K562 (cell line): ENCODE data around the gene LUZP1. TPM values are rescaled to one million over a fixed set of nuclear protein-coding genes. Genes with fewer than 3 reads are reported as not detected.
A peak's percentile ranks its signal among the peaks of the same experiment; 100 is the strongest.

ENCODE experiments used
- ATF7 ChIP-seq: fragments of 450-650 bp; IDR thresholded peaks from 2 replicates; pipeline ENCODE4 v1.7.1; 2014; ENCODE audit warnings: mild to moderate bottlenecking, moderate library complexity
- DMBX1 ChIP-seq: fragments of 250-450 bp; sonication (Bioruptor Pico); IDR thresholded peaks from 2 replicates; pipeline ENCODE4 v1.8.0; 2022; ENCODE audit warnings: inconsistent platforms, mild to moderate bottlenecking, moderate library complexity, borderline replicate concordance
- ETS2 ChIP-seq: IDR thresholded peaks from 2 replicates; pipeline ENCODE4 v1.6.1; 2016; ENCODE audit warnings: borderline replicate concordance, missing genetic modification characterization, mild to moderate bottlenecking, moderate library complexity, missing compliant biosample characterization; ENCODE audit not compliant: poor library complexity, severe bottlenecking
- EZH2 ChIP-seq: IDR thresholded peaks from 2 replicates; pipeline ENCODE4 v1.6.1; 2012; ENCODE audit warnings: low read depth, mild to moderate bottlenecking, inconsistent platforms, low read length, borderline replicate concordance
- FOS ChIP-seq: IDR thresholded peaks from 3 replicates; pipeline ENCODE4 v1.6.1; 2011; ENCODE audit not compliant: insufficient read length; ENCODE audit errors: extremely low read depth
- GABPB1 ChIP-seq: sonication (generic); formaldehyde crosslinking; IDR thresholded peaks from 2 replicates; pipeline ENCODE4 v1.8.0; 2022; ENCODE audit warnings: mild to moderate bottlenecking, missing genetic modification reagents
- MEIS2 ChIP-seq: fragments of 450-650 bp; IDR thresholded peaks from 2 replicates; pipeline ENCODE4 v1.6.1; 2014; ENCODE audit warnings: mild to moderate bottlenecking; ENCODE audit not compliant: partially characterized antibody
- MYC ChIP-seq, 2 experiments: fragments of 250-450 bp in 1 of 2; sonication (Bioruptor Pico) in 1 of 2; IDR thresholded peaks; 2 replicates each; pipeline versions ENCODE4 v1.5.1 to v1.6.1; 2012 to 2021; ENCODE audit warnings: low read depth in 2 of 2, borderline replicate concordance in 1 of 2, improper control_type of control experiment in 1 of 2, low read length in 1 of 2, mild to moderate bottlenecking in 1 of 2, moderate library complexity in 1 of 2
- SMARCA5 ChIP-seq: fragments of 450-650 bp; IDR thresholded peaks from 2 replicates; pipeline ENCODE4 v1.6.1; 2016
- SP1 ChIP-seq: sonication (generic); formaldehyde crosslinking; IDR thresholded peaks from 2 replicates; pipeline ENCODE4 v1.8.1; 2022; ENCODE audit warnings: mild to moderate bottlenecking, missing genetic modification reagents
- ZBTB7A ChIP-seq: IDR thresholded peaks from 2 replicates; pipeline ENCODE4 v1.6.1; 2011; ENCODE audit warnings: low read depth, mild to moderate bottlenecking, low read length, moderate library complexity, borderline replicate concordance; ENCODE audit not compliant: control insufficient read depth
- ZNF121 ChIP-seq: sonication (generic); formaldehyde crosslinking; conservative IDR thresholded peaks from 2 replicates; pipeline ENCODE4 v1.8.0; 2022; ENCODE audit warnings: missing genetic modification reagents
- polyA plus RNA-seq, 8 experiments: library from polyadenylated mRNA; depleted of rRNA in 4 of 8; stranded (reverse) in 5 of 8; unstranded in 3 of 8; fragments of >200 nt; fragmentation: Nextera tagmentation in 2 of 8; fragmentation: Illumina TruSeq in 1 of 8; extraction: Ambion mirVana in 2 of 8; extraction: Trizol in 1 of 8; gene quantifications; 2 replicates each; pipeline versions ENCODE4 v1.2.1 to v1.2.3, GENCODE V29; 2011 to 2014; ENCODE audit warnings: inconsistent platforms in 1 of 8, missing spikeins in 1 of 8
- total RNA-seq, 7 experiments: library from RNA; depleted of rRNA in 6 of 7; stranded (reverse); fragments of >200 nt in 6 of 7; fragmentation: Illumina TruSeq in 2 of 7; extraction: Trizol in 2 of 7; gene quantifications; 2 replicates each; pipeline versions ENCODE4 v1.2.1 to v1.2.3, GENCODE V29; 2011 to 2021; ENCODE audit warnings: low replicate concordance in 1 of 7
- TF ChIP-seq, protein P1 (sequence below): fragments of 250-450 bp; sonication (Bioruptor Pico); IDR thresholded peaks from 2 replicates; pipeline ENCODE4 v1.4.0; 2020; ENCODE audit warnings: mild to moderate bottlenecking, moderate library complexity
- TF ChIP-seq, protein P2 (sequence below): fragments of 450-650 bp; IDR thresholded peaks from 2 replicates; pipeline ENCODE4 v1.6.1; 2017; ENCODE audit warnings: antibody characterized with exemption
- TF ChIP-seq, protein P3 (sequence below): sonication (generic); formaldehyde crosslinking; IDR thresholded peaks from 2 replicates; pipeline ENCODE4 v1.8.0; 2023; ENCODE audit warnings: mild to moderate bottlenecking, missing genetic modification reagents
- TF ChIP-seq, protein P4 (sequence below), 3 experiments: IDR thresholded peaks in 2 of 3; conservative IDR thresholded peaks in 1 of 3; 2 replicates each; pipeline ENCODE4 v1.5.1; 2011 to 2012; ENCODE audit warnings: low read length in 3 of 3, mild to moderate bottlenecking in 3 of 3, control low read depth in 2 of 3, improper control_type of control experiment in 1 of 3, inconsistent platforms in 1 of 3, low read depth in 1 of 3, mixed read lengths in 1 of 3, moderate library complexity in 1 of 3; ENCODE audit not compliant: insufficient read depth in 2 of 3
- TF ChIP-seq, protein P5 (sequence below): fragments of 250-450 bp; sonication (Bioruptor Pico); IDR thresholded peaks from 2 replicates; pipeline ENCODE4 v1.8.0; 2022; ENCODE audit warnings: inconsistent platforms, mild to moderate bottlenecking, moderate library complexity, borderline replicate concordance

LUZP1 gene
- total and polyA plus RNA-seq, 9 of the 15 experiments (the other 6 are each of a cell fraction or from before 2014, with no cell fraction given) = 6.5 to 19.1 (median 12.4) TPM

DNA sequence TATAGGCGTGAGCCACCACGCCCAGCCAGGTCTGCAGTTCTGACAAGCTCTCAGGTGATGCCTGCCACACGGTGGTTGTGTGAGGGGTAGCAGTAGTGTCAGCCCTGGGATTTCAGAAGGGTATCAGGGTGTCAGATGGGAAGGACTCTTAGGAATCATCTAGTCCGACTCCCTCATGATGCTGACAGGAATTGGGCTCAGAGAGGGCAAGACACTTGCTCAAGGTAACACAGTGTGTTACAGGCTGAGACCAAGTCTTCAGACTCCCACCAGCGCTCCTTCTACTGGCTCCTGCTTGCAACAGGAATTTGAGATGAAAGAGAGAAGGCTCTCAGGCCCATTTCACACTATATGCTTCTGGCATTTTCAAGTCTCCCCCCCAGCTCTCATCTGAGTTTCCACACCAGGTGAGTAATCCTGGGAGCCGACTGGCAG, 41.7 kb upstream of the LUZP1 start (continued):
- TF ChIP-seq ZBTB7A = no peak
- TF ChIP-seq, protein P1, sequence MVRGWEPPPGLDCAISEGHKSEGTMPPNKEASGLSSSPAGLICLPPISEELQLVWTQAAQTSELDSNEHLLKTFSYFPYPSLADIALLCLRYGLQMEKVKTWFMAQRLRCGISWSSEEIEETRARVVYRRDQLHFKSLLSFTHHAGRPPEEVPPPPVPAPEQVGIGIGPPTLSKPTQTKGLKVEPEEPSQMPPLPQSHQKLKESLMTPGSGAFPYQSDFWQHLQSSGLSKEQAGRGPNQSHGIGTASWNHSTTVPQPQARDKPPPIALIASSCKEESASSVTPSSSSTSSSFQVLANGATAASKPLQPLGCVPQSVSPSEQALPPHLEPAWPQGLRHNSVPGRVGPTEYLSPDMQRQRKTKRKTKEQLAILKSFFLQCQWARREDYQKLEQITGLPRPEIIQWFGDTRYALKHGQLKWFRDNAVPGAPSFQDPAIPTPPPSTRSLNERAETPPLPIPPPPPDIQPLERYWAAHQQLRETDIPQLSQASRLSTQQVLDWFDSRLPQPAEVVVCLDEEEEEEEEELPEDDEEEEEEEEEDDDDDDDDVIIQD = no peak
- TF ChIP-seq MYC (IDR thresholded peaks at IDR 0.05; ENCODE audit: low read depth, low read length) = no peak
- no peak for TF ChIP-seq MYC (CRISPR knock-in tag; IDR thresholded peaks at IDR 0.05; ENCODE audit: borderline replicate concordance, low read depth)
- TF ChIP-seq FOS = no peak
- TF ChIP-seq, protein P2, sequence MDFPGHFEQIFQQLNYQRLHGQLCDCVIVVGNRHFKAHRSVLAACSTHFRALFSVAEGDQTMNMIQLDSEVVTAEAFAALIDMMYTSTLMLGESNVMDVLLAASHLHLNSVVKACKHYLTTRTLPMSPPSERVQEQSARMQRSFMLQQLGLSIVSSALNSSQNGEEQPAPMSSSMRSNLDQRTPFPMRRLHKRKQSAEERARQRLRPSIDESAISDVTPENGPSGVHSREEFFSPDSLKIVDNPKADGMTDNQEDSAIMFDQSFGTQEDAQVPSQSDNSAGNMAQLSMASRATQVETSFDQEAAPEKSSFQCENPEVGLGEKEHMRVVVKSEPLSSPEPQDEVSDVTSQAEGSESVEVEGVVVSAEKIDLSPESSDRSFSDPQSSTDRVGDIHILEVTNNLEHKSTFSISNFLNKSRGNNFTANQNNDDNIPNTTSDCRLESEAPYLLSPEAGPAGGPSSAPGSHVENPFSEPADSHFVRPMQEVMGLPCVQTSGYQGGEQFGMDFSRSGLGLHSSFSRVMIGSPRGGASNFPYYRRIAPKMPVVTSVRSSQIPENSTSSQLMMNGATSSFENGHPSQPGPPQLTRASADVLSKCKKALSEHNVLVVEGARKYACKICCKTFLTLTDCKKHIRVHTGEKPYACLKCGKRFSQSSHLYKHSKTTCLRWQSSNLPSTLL = no peak
- no peak for TF ChIP-seq ETS2 (tag)
- no peak for TF ChIP-seq SP1 (CRISPR knock-in tag)
- TF ChIP-seq GABPB1 (CRISPR knock-in tag) = no peak
- no peak for TF ChIP-seq ATF7
- TF ChIP-seq, protein P3, sequence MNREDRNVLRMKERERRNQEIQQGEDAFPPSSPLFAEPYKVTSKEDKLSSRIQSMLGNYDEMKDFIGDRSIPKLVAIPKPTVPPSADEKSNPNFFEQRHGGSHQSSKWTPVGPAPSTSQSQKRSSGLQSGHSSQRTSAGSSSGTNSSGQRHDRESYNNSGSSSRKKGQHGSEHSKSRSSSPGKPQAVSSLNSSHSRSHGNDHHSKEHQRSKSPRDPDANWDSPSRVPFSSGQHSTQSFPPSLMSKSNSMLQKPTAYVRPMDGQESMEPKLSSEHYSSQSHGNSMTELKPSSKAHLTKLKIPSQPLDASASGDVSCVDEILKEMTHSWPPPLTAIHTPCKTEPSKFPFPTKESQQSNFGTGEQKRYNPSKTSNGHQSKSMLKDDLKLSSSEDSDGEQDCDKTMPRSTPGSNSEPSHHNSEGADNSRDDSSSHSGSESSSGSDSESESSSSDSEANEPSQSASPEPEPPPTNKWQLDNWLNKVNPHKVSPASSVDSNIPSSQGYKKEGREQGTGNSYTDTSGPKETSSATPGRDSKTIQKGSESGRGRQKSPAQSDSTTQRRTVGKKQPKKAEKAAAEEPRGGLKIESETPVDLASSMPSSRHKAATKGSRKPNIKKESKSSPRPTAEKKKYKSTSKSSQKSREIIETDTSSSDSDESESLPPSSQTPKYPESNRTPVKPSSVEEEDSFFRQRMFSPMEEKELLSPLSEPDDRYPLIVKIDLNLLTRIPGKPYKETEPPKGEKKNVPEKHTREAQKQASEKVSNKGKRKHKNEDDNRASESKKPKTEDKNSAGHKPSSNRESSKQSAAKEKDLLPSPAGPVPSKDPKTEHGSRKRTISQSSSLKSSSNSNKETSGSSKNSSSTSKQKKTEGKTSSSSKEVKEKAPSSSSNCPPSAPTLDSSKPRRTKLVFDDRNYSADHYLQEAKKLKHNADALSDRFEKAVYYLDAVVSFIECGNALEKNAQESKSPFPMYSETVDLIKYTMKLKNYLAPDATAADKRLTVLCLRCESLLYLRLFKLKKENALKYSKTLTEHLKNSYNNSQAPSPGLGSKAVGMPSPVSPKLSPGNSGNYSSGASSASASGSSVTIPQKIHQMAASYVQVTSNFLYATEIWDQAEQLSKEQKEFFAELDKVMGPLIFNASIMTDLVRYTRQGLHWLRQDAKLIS (CRISPR knock-in tag) = no peak
- TF ChIP-seq, protein P4, sequence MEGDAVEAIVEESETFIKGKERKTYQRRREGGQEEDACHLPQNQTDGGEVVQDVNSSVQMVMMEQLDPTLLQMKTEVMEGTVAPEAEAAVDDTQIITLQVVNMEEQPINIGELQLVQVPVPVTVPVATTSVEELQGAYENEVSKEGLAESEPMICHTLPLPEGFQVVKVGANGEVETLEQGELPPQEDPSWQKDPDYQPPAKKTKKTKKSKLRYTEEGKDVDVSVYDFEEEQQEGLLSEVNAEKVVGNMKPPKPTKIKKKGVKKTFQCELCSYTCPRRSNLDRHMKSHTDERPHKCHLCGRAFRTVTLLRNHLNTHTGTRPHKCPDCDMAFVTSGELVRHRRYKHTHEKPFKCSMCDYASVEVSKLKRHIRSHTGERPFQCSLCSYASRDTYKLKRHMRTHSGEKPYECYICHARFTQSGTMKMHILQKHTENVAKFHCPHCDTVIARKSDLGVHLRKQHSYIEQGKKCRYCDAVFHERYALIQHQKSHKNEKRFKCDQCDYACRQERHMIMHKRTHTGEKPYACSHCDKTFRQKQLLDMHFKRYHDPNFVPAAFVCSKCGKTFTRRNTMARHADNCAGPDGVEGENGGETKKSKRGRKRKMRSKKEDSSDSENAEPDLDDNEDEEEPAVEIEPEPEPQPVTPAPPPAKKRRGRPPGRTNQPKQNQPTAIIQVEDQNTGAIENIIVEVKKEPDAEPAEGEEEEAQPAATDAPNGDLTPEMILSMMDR (IDR thresholded peaks at IDR 0.05 in 2 of 3, conservative IDR thresholded peaks at IDR 0.05 in 1 of 3; ENCODE audit: insufficient read depth in 2 of 3, low read depth in 1 of 3, low read length in 3 of 3) = peak in 2 of 3 experiments; percentile 7 to 19; a peak in 1 of 6 replicates
- no peak for TF ChIP-seq MEIS2
- no peak for TF ChIP-seq ZNF121 (CRISPR knock-in tag)
- TF ChIP-seq, protein P5, sequence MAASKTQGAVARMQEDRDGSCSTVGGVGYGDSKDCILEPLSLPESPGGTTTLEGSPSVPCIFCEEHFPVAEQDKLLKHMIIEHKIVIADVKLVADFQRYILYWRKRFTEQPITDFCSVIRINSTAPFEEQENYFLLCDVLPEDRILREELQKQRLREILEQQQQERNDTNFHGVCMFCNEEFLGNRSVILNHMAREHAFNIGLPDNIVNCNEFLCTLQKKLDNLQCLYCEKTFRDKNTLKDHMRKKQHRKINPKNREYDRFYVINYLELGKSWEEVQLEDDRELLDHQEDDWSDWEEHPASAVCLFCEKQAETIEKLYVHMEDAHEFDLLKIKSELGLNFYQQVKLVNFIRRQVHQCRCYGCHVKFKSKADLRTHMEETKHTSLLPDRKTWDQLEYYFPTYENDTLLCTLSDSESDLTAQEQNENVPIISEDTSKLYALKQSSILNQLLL (CRISPR knock-in tag) = no peak
- no peak for TF ChIP-seq DMBX1 (CRISPR knock-in tag)
- TF ChIP-seq EZH2 = no peak
- peak; percentile 83; the same call in 1 of the 2 replicates for TF ChIP-seq SMARCA5
